Measurements from ENCODE around the gene SELPLG.
"Not testable (repeated sequence)": the region's sequence is repeated elsewhere in the genome, so short reads cannot be mapped to it uniquely, and the experiment has no call there.

Gene SELPLG

GRCh38 chr12:108594323-108594903 lies 39.3 kb downstream of the SELPLG start:
- no peak for TF ChIP-seq CTCF (IDR thresholded peaks at IDR 0.05; ENCODE audit: low read depth, low read length)
- no peak overlapping the region for H3K4me3 ChIP-seq (ENCODE audit: low read depth, low read length)

- TF ChIP-seq CTCF (IDR thresholded peaks at IDR 0.05; ENCODE audit: low read depth, low read length): no peak
- no peak overlapping the region for H3K4me3 ChIP-seq (ENCODE audit: low read depth, low read length)
These were observed 41.4 kb downstream of the SELPLG start for GRCh38 chr12:108592033-108592909.

GRCh38 chr12:108591267-108591980 lies 42.3 kb downstream of the SELPLG start:
- no peak overlapping the region for H3K4me3 ChIP-seq (ENCODE audit: low read depth, low read length)
- TF ChIP-seq CTCF (IDR thresholded peaks at IDR 0.05; ENCODE audit: low read depth, low read length): no peak

GRCh38 chr12:108590463-108590862 lies 43.2 kb downstream of the SELPLG start:
- not testable (repeated sequence) for H3K4me3 ChIP-seq (ENCODE audit: low read depth, low read length)

GRCh38 chr12:108589840-108590229 lies 43.9 kb downstream of the SELPLG start:
- H3K4me3 ChIP-seq (ENCODE audit: low read depth, low read length): no peak overlapping the region
- TF ChIP-seq CTCF (IDR thresholded peaks at IDR 0.05; ENCODE audit: low read depth, low read length): no peak

GRCh38 chr12:108589028-108589839 lies 44.5 kb downstream of the SELPLG start:
- H3K4me3 ChIP-seq (ENCODE audit: low read depth, low read length): no peak overlapping the region
- no peak for TF ChIP-seq CTCF (IDR thresholded peaks at IDR 0.05; ENCODE audit: low read depth, low read length)

GRCh38 chr12:108587826-108588225 lies 45.9 kb downstream of the SELPLG start:
- no peak for TF ChIP-seq CTCF (IDR thresholded peaks at IDR 0.05; ENCODE audit: low read depth, low read length)
- H3K4me3 ChIP-seq (ENCODE audit: low read depth, low read length): no peak overlapping the region

Measured in WI38 (cell line).